ENCODE data around the gene AOPEP.

AOPEP gene

DNA sequence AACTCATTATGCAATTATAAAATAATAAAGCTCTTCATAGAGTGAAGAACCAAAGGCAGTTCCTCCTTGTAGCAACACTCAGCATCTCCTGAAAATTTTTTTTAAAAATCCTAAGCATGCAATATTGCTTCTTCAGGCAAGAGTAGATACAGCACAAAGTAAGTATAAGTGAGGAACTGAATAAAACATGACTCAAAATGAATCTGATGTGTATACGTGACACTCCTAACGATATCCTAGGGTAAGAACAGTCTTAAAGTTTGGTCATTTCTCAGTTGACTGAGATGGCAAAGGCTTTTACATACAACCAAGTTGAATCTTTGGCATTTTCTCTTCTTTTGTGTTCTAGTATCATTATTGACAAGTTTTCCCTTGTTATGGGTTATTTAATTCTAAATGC is 41.1 kb upstream of the AOPEP start:
- no peak for TF ChIP-seq CTCF (IDR thresholded peaks at IDR 0.05; ENCODE audit: extremely low read depth, insufficient read depth, missing control alignments)
- in situ Hi-C loops (cut with MboI; ENCODE audit: low pct_unique_long_range_greater_than_20kb, low sequenced_read_pairs, unreplicated experiment), result no loop called here
- DNase-seq (ENCODE audit: low spot score), result no peak

DNA sequence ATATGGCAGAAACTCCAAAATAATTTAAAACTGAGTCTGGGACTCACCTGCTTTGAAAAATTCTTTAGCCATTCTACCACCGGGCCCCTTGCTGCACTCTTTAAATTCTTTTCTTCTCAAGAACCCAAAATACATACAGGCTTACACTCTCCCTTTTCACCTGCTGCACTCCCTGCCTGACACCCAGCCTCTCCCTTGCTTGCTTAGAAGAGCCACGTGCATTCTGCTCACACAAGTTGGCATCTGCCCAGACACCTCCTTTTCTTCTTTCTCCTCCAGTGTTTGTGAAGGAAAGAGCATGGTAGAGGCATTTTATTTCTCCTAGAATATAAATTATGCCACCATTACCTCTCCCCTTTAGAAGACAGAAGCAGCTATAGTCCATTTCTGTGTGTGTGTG is 39.0 kb upstream of the AOPEP start:
- in situ Hi-C loops (cut with MboI; ENCODE audit: low pct_unique_long_range_greater_than_20kb, low sequenced_read_pairs, unreplicated experiment), result no loop called here
- TF ChIP-seq CTCF (IDR thresholded peaks at IDR 0.05; ENCODE audit: extremely low read depth, insufficient read depth, missing control alignments), result no peak

GRCh38 chr9:94690344-94690743 is 36.2 kb upstream of the AOPEP start:
- DNase-seq (ENCODE audit: low spot score), result no peak
- TF ChIP-seq CTCF (IDR thresholded peaks at IDR 0.05; ENCODE audit: extremely low read depth, insufficient read depth, missing control alignments), result no peak
- in situ Hi-C loops (cut with MboI; ENCODE audit: low pct_unique_long_range_greater_than_20kb, low sequenced_read_pairs, unreplicated experiment), result no loop called here

More for the DNA sequence above, 39.0 kb upstream of the AOPEP start:
- no peak for DNase-seq (ENCODE audit: low spot score)

DNA sequence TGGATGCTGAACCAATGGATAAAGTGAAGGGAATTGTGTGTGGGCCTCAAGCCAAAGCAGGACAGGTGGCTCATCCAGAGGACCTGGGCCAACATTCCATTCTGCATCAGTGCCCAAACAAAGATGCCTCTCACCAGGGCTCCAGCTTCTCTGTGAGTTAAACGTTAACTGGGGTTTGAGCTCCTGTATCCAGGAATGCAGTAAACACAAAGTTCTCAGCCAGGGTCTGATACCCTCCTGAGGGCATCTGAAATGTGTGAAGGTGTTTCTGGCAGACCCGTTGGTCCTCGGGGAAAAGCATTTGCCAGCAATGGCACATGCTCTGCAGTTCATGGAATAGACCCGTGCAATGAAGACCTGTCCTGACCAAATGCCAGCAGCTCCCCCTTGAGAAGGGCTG is 33.9 kb upstream of the AOPEP start:
- DNase-seq (ENCODE audit: low spot score), result no peak
- in situ Hi-C loops (cut with MboI; ENCODE audit: low pct_unique_long_range_greater_than_20kb, low sequenced_read_pairs, unreplicated experiment), result no loop called here
- TF ChIP-seq CTCF (IDR thresholded peaks at IDR 0.05; ENCODE audit: extremely low read depth, insufficient read depth, missing control alignments), result no peak

DNA sequence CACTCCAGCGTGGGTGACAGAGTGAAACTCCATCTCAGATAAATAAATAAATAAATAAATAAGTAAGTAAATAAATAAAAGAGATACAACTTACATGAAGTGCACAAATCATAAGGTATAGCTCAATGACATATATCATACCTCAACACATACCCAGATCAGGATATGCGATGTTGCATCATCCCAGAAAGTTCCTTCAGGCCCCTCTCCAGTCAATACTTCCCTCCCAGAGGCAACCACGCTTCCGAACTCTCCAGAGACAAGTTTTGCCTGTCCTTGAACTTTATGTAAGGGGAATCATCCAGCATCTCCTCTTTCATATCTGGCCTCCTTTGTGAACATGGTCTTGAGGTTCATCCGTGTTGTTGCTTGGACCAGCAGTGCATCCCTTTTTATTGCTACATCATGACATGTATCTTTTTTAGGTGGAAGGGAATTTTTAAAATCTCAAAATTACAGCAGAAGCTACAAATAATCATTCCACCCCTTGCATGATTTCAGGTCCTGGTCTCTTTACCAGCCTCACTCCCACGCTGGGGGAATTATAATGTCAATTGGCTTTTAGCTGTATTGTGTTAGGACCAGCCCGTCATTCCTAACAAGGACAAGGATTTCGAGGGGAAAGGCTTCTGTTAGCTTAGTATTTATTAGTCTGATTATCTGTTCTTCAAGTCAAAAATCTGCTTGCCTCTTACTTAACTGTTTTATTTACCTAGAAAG is 32.9 kb upstream of the AOPEP start:
- TF ChIP-seq CTCF (IDR thresholded peaks at IDR 0.05; ENCODE audit: extremely low read depth, insufficient read depth, missing control alignments), result no peak
- in situ Hi-C loops (cut with MboI; ENCODE audit: low pct_unique_long_range_greater_than_20kb, low sequenced_read_pairs, unreplicated experiment), result no loop called here
- no peak for DNase-seq (ENCODE audit: low spot score)

DNA sequence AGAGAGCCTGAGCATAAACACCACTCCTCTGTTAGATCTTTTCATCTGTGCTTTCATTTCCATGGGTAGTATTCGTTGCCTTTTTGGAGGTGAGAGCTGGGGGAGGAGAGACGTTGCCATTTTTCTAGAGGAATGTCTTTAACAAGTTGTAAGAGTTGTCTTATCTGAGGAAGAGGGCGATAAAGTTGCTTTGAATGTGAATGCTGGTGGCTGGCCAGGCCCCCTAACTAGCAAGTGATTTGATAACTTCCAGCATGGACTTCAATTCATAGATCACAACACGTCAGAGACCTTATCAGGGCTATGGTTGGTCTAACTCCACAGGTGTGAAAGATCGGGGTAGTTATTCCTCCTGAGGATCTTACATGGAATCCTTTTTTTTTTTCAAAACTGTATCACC is 30.0 kb upstream of the AOPEP start:
- no peak for TF ChIP-seq CTCF (IDR thresholded peaks at IDR 0.05; ENCODE audit: extremely low read depth, insufficient read depth, missing control alignments)
- in situ Hi-C loops (cut with MboI; ENCODE audit: low pct_unique_long_range_greater_than_20kb, low sequenced_read_pairs, unreplicated experiment), result no loop called here

More for the DNA sequence above, 30.0 kb upstream of the AOPEP start:
- DNase-seq (ENCODE audit: low spot score), result no peak

Measured in GM13977 (cell line).